HEK293 (cell line): Measurements from ENCODE around the gene AICDA.

ENCODE experiments used
- ATF2 ChIP-seq: fragments of 450-650 bp; formaldehyde crosslinking; IDR thresholded peaks from 2 replicates; pipeline ENCODE4 v1.5.1; 2016; ENCODE audit warnings: missing biosample characterization, missing genetic modification characterization, low read depth
- CTCF ChIP-seq: fragments of 450-650 bp; formaldehyde crosslinking; IDR thresholded peaks from 2 replicates; pipeline ENCODE4 v1.5.1; 2016; ENCODE audit warnings: missing biosample characterization, missing genetic modification characterization
- GLIS1 ChIP-seq: fragments of 450-650 bp; formaldehyde crosslinking; IDR thresholded peaks from 2 replicates; pipeline ENCODE4 v1.5.1; 2016; ENCODE audit warnings: missing biosample characterization, missing genetic modification characterization
- KLF16 ChIP-seq: fragments of 450-650 bp; formaldehyde crosslinking; IDR thresholded peaks from 2 replicates; pipeline ENCODE4 v1.5.1; 2017; ENCODE audit warnings: missing biosample characterization, missing genetic modification characterization
- MZF1 ChIP-seq: fragments of 450-650 bp; formaldehyde crosslinking; IDR thresholded peaks from 2 replicates; pipeline ENCODE4 v1.5.1; 2017; ENCODE audit warnings: missing biosample characterization, missing genetic modification characterization, borderline replicate concordance
- SP2 ChIP-seq: fragments of 450-650 bp; formaldehyde crosslinking; IDR thresholded peaks from 2 replicates; pipeline ENCODE4 v1.5.1; 2016; ENCODE audit warnings: missing biosample characterization, missing genetic modification characterization
- WT1 ChIP-seq: fragments of 450-650 bp; formaldehyde crosslinking; IDR thresholded peaks from 2 replicates; pipeline ENCODE4 v1.5.1; 2016; ENCODE audit warnings: missing biosample characterization, missing genetic modification characterization
- ZFP37 ChIP-seq: fragments of 450-650 bp; formaldehyde crosslinking; IDR thresholded peaks from 2 replicates; pipeline ENCODE4 v1.5.1; 2016; ENCODE audit warnings: missing biosample characterization, missing genetic modification characterization
- ZNF157 ChIP-seq: fragments of 450-650 bp; formaldehyde crosslinking; IDR thresholded peaks from 2 replicates; pipeline ENCODE4 v1.5.1; 2016; ENCODE audit warnings: missing biosample characterization, missing genetic modification characterization
- ZNF169 ChIP-seq: fragments of 450-650 bp; formaldehyde crosslinking; IDR thresholded peaks from 2 replicates; pipeline ENCODE4 v1.5.1; 2016; ENCODE audit warnings: missing biosample characterization, missing genetic modification characterization
- ZNF555 ChIP-seq: fragments of 450-650 bp; formaldehyde crosslinking; conservative IDR thresholded peaks from 2 replicates; pipeline ENCODE4 v1.5.1; 2017; ENCODE audit warnings: missing biosample characterization, mild to moderate bottlenecking, missing genetic modification characterization, inconsistent platforms
- ZNF580 ChIP-seq: fragments of 450-650 bp; formaldehyde crosslinking; IDR thresholded peaks from 2 replicates; pipeline ENCODE4 v1.5.1; 2016; ENCODE audit warnings: missing biosample characterization, missing genetic modification characterization
- ZNF704 ChIP-seq: fragments of 450-650 bp; formaldehyde crosslinking; IDR thresholded peaks from 2 replicates; pipeline ENCODE4 v1.5.1; 2016; ENCODE audit warnings: missing biosample characterization, missing genetic modification characterization
- ZNF830 ChIP-seq: fragments of 450-650 bp; IDR thresholded peaks from 2 replicates; pipeline ENCODE4 v1.5.0; 2018; ENCODE audit warnings: missing biosample characterization, missing genetic modification characterization, low read depth, mild to moderate bottlenecking, moderate library complexity

- TF ChIP-seq GLIS1 (tag by site-specific recombination) (no peak), CTCF (no peak), ATF2 (no peak), ZNF169 (no peak), ZNF157 (tag by site-specific recombination) (no peak), ZNF830 (tag by site-specific recombination) (no peak), SP2 (tag by site-specific recombination) (no peak), ZFP37 (tag by site-specific recombination) (no peak), WT1 (tag by site-specific recombination) (no peak), ZNF704 (tag by site-specific recombination) (no peak), ZNF555 (tag by site-specific recombination) (no peak), MZF1 (no peak), KLF16 (no peak), ZNF580 (no peak)
Observed at GRCh38 chr12:8647968-8648367, 35.3 kb upstream of the AICDA start.
